HG03378 (cell line): ENCODE results near the gene DOCK10.
"Not testable (repeated sequence)": the region's sequence is repeated elsewhere in the genome, so short reads cannot be mapped to it uniquely, and the experiment has no call there.

Experiments used
- ATAC-seq: cut with Tn5 transposase; IDR thresholded peaks from one replicate; pipeline ENCODE4 v1.9.1; 2021; ENCODE audit warnings: mild to moderate bottlenecking, moderate library complexity; ENCODE audit not compliant: unreplicated experiment

Gene DOCK10

GRCh38 chr2:224951723-224952481 lies 90.4 kb downstream of the DOCK10 start:
- ATAC-seq = peak; percentile 26

- ATAC-seq = no peak
Measured at GRCh38 chr2:224948859-224949258, 93.4 kb downstream of the DOCK10 start.

GRCh38 chr2:224948005-224948404 lies 94.3 kb downstream of the DOCK10 start:
- ATAC-seq = no peak

GRCh38 chr2:224947566-224947965 lies 94.7 kb downstream of the DOCK10 start:
- ATAC-seq = no peak

GRCh38 chr2:224946895-224947294 lies 95.4 kb downstream of the DOCK10 start:
- ATAC-seq = peak; percentile 73

- ATAC-seq = peak; percentile 26
Measured at GRCh38 chr2:224944707-224945547, 97.3 kb downstream of the DOCK10 start.

GRCh38 chr2:224943601-224944041 lies 98.6 kb downstream of the DOCK10 start:
- not testable (repeated sequence) for ATAC-seq

- ATAC-seq = no peak
Measured at GRCh38 chr2:224941960-224942359, 100.3 kb downstream of the DOCK10 start.

- no peak for ATAC-seq
Measured at GRCh38 chr2:224940618-224941017, 101.7 kb downstream of the DOCK10 start.

GRCh38 chr2:224938651-224939182 lies 103.6 kb downstream of the DOCK10 start:
- ATAC-seq = peak; percentile 58

- ATAC-seq = peak; percentile 88
Measured at GRCh38 chr2:224937887-224938286, 104.4 kb downstream of the DOCK10 start.

- ATAC-seq = no peak
Measured at GRCh38 chr2:224934526-224935188, 107.6 kb downstream of the DOCK10 start.

- no peak for ATAC-seq
Measured at GRCh38 chr2:224933431-224933830, 108.8 kb downstream of the DOCK10 start.

GRCh38 chr2:224932522-224932921 lies 109.7 kb downstream of the DOCK10 start:
- no peak for ATAC-seq

- no peak for ATAC-seq
Measured at GRCh38 chr2:224931956-224932355, 110.3 kb downstream of the DOCK10 start.

GRCh38 chr2:224930990-224931389 lies 111.3 kb downstream of the DOCK10 start:
- ATAC-seq = no peak

- ATAC-seq = no peak
Measured at GRCh38 chr2:224930124-224930523, 112.1 kb downstream of the DOCK10 start.

GRCh38 chr2:224929512-224929911 lies 112.8 kb downstream of the DOCK10 start:
- no peak for ATAC-seq

- ATAC-seq = no peak
Measured at GRCh38 chr2:224927646-224928173, 114.6 kb downstream of the DOCK10 start.

- ATAC-seq = no peak
Measured at GRCh38 chr2:224927011-224927410, 115.3 kb downstream of the DOCK10 start.

GRCh38 chr2:224925810-224926100 lies 116.5 kb downstream of the DOCK10 start:
- peak; percentile 27 for ATAC-seq
